GM21390 (cell line): Measurements from ENCODE around the gene EFS.

ENCODE experiments used
- ATAC-seq: cut with Tn5 transposase; IDR thresholded peaks from one replicate; pipeline ENCODE4 v1.9.1; 2021; ENCODE audit not compliant: unreplicated experiment

EFS gene

GRCh38 chr14:23306412-23307145 is 58.4 kb downstream of the EFS start, which contains the start of gene BCL2L2:
Gene BCL2L2 (plus strand): TSS chr14:23306833. CDS start chr14:23307768, 935 bp downstream.
- no peak for ATAC-seq
